GM12874 (cell line): Measurements from ENCODE around the gene ZNF429.

Source experiments
- CTCF ChIP-seq: IDR thresholded peaks from 2 replicates; pipeline ENCODE4 v1.5.1; 2011; ENCODE audit warnings: low read depth, mild to moderate bottlenecking, control low read depth, low read length, moderate library complexity; ENCODE audit not compliant: insufficient read depth

Gene ZNF429

GRCh38 chr19:21595185-21595584 is 89.8 kb downstream of the ZNF429 start:
- TF ChIP-seq CTCF = no peak

DNA sequence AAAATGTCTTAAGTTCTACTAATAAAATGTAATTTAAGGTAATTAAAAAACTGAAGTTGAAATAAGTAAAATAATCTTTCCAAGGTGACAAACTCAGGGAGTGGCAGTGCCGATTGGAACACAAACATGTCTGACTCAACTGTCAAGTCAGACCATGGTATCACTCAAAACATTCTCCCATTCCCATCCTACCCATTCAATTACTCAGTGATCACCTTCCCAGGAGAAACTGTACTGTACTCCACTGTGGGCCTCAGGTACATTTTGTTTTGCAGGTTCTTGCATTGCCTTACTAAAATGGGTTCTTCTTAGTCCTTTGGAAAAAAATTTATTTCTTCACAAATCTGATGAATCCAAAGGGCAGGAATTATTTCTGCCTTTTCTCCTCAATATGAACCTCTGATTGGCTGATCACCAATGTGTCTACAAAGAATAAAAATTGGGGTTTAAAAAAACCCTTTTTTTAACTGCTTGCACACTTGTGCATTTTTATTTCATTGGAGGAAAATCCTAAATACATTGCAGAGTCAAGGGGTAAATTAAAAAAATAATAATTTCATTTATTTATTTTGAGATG is 96.8 kb downstream of the ZNF429 start:
- TF ChIP-seq CTCF = no peak

- no peak for TF ChIP-seq CTCF
Observed at GRCh38 chr19:21603431-21604231, 98.2 kb downstream of the ZNF429 start.

- no peak for TF ChIP-seq CTCF
Observed at GRCh38 chr19:21604351-21604926, 99.0 kb downstream of the ZNF429 start.
